Testis (tissue), 2 donors: ENCODE data around the gene NPL.

Experiments used
- CTCF ChIP-seq, 3 experiments: fragments of 450-650 bp in 2 of 3; fragments of 200-600 bp in 1 of 3; sonication (generic) in 1 of 3; IDR thresholded peaks; one replicate each; pipeline ENCODE4 v1.5.1; 2016 to 2019; ENCODE audit warnings: antibody characterized with exemption in 3 of 3, mild to moderate bottlenecking in 2 of 3, moderate library complexity in 1 of 3
- POLR2A ChIP-seq: fragments of 450-650 bp; IDR thresholded peaks from one replicate; pipeline ENCODE4 v1.6.1; 2017; ENCODE audit warnings: antibody characterized with exemption, mild to moderate bottlenecking, moderate library complexity

- TF ChIP-seq CTCF (IDR thresholded peaks at IDR 0.05) (no peak), POLR2A (no peak)
These were observed 22.6 kb downstream of the NPL start for GRCh38 chr1:182811975-182812722.
